Kidney tubule cell (primary cell): Measurements from ENCODE around the gene POLR1H.

Source experiments
- DNase-seq: peaks from one replicate; pipeline ENCODE4 v3.0.0-alpha.2; 2018; ENCODE audit warnings: low spot score

POLR1H gene

DNA sequence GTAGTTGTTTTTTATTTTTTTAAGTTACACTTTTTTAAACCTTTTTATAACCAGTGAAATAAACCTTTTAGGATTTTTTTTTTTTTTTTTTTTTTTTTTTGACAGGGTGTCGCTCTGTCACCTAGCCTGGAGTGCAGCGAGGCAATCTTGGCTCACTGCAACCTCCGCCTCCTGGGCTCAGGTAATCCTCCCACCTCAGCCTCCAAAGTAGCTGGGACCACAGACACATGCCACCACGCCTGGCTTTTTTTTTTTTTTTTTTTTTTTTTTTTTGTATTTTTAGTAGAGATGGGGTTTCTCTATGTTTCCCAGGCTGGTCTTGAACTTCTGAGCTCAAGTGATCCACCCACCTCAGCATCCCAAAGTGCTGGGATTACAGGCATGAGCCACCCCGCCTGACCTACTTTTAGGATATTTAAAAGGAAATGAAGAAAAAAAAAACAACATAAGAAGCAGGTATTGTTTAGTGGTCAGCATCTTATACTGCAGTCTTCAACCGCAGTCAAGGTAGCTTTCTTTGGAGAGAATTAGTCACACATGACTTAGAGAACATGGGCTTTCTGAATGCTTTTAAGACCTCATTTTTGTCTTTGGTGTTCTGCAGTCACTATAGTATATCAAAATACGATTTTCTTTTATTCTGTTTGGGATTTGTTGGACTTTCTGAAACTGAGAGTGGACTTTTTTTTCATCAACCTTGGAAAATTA lies 1.6 kb downstream of the POLR1H start:
- DNase-seq, result peak; percentile 3

DNA sequence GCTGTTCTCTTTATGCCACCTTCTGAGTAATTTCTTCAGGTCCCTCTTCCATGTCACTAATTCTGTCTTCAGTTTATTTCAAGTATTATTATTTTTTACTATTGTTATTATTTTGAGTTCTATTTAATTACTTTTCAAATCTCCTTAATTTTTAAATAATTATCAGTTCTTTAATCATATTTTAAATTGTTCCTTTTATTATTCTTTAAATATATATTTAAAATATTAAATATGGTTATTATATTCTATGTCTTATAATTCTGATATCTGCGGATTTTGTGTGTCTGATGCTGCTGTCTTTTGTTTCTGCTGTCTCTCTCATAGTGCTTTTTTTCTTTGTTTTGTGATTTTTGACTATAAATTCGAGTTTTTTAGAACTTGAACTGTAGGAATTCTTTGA lies 2.2 kb downstream of the POLR1H start:
- DNase-seq, result no peak

DNA sequence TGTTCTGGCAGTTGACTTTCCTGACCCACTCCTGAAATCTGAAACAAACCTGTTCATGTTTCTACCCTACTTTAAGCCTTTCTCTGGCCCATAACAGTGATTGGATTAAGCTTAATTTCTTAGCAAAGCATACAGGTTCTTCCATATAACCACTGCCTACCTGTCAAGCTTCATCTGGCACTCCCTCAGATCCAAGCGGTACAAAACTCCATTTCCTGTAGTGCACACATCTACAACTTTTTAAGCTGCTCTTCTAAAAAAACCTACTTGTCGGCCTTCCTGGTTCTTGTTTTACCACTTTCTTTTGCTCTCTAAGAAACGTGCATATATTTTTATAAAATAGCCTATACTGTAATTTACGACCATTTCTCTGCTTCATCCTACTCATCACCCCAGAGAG lies 5.0 kb downstream of the POLR1H start:
- DNase-seq, result peak; percentile 10

DNA sequence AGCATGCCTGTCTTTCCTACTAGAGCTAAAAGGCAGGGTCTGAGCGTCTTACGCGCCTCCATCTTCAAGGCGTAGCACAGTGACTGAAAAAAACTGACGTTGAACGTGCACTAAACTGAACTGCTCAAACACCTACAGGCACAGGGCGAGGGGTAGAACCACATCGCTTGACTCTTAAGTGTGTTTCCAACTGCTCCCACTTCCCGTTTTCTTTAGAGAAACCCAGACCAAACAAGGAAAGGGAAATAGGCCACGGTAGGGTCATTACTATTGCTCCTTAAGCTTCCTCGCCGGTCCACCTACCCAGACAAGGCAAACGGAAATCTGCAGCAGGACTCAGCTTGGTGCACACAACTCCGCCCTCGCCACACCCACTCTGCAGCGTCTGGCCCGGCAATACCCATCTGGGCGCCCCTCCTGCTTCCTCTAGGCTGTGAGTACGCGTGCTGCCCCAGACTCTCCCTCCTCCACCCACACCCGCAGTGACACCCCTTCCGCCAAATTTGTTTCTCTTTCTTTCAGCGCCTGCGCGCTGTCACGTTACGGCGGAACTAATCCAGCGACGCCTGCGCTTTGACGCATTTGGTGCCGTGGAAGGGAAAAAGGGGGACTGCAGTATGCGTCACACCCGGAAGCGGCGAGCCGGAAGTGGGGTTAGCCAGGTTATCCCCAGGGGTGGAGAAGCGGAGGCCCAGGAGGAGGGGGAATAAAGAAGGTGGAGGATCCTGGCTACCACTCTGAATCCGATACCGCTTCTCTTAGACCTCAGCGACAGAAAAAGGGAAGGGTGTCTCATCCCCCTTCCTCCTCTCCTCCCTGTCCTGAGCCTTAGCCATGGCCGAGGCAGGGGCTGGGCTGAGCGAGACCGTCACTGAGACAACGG lies 5.8 kb downstream of the POLR1H start, which contains the start of gene PPP1R11:
TSS of gene PPP1R11 (plus strand) at position 622 of the 883 bp plus-strand sequence. CDS start at position 835, 213 bp downstream.
- peak; percentile 100 for DNase-seq

DNA sequence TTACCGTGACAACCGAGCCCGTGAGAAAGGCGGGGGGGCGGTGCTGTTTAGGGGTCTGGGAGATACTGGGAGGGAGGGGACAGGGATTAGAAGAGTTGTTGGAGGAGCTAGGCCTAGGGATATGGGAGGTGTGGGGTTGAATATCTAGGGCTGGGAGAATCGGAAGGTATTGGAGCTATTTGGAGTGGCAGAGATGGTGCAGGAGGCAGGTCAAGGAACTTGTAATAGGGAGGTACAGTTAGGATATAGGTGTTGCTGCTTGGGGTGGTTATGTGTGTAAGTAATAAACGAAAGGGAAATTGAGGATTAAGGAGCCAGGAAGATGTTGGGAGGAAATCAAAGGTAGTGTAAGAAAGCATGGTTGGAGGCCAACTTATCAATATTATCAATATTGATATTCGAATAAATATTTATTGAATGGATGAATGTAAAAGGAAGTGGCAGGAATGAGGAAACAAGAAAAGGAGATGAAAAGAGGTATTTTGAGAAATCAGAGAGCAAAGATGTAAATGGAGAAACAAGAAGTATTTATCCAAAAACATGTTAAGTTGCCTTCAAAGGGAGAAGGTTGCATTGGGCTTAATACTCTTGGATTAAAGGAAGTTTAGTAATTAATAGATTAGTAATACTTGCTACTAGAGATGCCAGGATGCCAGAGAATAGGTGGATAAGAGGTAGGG lies 6.5 kb downstream of the POLR1H start:
- no peak for DNase-seq

DNA sequence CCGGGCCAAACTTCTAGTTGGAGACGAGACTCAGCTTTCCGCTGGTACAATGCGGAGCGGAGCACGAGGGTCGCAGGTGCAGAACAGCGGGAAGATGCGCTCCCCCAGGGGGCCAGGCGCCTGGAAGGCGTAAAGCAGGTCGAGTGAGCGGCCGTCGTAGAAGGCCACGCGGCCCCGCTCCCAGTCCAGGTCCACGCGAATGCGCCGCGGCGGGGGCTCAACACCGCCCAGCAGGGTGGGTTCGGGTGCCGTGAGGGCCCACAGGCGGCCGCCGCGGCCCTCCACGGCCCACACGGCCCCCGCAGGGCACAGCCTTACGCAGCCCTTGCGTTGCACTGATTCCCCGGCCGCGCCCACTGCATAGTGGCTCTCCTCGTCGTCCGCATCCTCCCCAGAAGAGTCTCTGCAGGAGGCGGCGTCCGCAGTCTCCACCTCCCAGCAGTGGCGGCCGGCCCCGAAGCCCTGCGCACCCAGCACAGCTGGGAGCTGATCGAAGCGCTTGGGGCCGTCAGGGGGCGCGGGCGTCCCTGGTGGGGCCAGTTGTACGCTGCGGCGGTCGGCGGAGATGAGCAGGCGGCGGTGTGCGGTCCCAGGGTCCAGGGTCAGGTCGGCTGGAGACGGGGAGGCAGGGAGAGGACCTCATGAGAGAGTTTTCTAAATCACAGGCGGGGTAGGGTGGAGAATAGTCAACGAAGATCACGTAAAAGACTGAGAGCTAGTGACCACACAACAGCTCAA lies 10.2 kb downstream of the POLR1H start:
- no peak for DNase-seq

DNA sequence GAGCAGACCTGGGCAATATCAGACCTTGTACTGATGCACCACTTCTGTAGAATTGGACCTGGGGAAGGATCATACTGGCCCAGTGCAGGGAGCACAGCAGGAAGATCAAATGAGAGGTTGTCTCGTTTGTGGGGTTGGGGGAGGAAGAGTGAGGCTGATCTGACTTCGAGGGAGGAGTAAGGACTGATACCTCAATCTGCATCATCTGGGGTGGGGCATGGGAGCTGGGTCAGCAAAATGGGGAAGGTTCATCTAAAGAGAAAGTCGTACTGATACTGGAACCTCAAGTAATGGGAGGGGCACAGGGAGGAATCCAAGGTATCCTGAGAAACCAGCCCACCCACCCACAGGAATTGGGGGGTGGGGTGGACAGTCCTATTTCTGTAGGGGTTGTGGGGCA lies 10.8 kb downstream of the POLR1H start:
- DNase-seq, result no peak

DNA sequence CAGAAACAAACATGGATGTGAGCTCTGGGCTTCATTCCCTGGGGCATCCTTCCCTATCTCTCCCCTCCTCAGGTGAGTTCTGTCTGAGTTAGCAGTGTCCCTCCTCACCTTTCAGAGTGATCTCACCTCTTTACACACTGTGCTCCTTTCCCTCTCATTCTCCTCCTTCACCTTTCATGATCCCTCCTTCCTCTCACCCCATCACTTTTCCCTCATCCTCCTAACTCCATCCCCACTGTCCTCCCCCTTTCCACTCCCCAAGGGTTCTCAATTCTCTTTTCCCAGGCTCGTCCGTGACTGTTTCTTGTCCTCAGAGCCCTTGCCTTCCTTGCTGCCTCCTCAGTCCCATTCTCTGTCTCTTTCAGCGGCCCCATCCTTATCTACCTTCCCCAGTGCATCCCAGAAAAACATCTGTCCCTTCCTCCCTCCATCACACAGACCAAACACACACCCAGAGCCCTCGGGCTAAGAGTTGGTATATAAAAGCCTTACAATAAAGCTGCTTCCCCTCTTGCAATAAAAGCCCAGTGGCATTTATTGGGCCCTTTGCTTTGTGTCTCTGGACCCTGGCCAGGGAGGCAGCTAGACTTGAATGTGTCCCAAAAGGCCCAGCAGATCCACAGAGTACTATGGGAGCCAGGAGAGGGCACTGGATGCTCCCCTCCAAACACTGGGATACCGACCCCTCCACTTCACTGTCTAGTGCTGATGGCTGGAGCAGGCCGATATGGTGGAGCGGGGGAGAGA lies 12.6 kb downstream of the POLR1H start:
- no peak for DNase-seq

DNA sequence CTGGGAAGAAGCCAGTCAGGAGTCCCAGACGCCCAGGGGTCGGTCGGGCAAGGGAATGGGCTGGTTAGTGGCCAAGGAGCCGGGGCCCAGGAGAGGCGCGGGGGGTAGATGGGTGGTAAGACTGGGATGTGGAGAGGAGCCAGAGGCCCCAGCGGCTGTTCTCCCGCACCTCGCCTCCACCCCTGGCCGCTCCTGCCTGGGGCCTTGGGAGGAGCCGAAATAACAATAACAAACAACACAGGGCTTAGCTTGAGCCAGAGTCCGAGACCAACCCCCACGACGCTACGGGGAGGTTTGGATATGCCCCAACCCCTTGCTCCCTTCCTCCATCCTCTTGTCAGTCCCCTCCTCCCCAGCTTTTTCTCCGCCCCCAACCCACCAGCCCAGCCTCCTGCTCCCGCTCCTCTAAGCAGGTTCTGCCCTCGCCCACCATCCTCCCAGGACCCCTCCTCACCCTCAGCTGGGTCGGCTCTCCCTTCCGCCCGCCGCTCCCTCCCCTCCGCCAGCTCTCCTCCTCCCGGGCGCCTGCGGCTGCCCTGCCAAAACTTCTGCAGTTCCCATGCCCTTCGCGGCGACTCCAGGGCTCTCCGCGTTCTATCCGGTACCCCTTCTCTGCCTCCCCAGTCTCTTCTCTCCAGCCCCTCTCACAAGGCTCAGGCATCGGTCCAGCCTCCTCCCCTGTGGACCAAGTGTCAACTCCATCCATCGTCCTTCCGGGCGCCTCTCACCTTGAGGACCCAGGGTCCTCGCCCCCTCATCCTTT lies 13.4 kb downstream of the POLR1H start:
- no peak for DNase-seq

DNA sequence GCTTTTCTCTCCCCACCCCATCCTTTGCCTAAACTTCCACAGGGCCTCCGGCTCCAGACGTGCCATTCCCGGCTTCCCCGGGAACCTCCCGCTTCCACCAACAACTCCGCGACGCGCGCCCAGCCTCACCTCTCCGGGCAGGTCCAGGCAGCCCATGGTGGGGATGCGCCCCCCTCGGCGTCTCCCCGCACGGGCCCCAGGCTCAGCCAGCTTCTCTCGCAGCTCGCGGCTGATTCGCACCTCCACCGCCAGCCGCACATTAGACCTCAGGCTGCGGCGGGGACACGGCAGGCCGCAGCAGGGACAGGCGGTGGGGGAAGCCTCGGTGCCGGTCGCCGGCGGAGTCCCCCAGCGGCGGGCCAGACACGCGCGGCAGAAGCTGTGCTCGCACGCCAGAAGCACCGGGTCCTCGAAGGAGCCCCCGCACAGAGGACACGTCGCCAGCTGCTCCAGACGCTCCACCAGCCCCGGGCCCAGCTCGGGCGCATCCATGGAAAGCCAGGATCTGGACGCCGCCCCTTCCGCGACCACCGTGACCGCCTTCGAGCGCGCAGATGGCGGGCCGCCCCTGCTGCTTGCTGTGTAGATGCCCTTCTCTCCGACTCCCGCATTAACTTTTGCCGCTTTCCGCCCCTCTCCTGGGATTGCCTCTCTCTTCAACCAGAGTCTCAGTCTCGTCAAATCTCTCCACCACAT lies 14.2 kb downstream of the POLR1H start, which contains the start of gene RNF39:
TSS of gene RNF39 (minus strand) at position 676 of the 696 bp plus-strand sequence. CDS start at position 492, 184 bp downstream.
- no peak for DNase-seq

DNA sequence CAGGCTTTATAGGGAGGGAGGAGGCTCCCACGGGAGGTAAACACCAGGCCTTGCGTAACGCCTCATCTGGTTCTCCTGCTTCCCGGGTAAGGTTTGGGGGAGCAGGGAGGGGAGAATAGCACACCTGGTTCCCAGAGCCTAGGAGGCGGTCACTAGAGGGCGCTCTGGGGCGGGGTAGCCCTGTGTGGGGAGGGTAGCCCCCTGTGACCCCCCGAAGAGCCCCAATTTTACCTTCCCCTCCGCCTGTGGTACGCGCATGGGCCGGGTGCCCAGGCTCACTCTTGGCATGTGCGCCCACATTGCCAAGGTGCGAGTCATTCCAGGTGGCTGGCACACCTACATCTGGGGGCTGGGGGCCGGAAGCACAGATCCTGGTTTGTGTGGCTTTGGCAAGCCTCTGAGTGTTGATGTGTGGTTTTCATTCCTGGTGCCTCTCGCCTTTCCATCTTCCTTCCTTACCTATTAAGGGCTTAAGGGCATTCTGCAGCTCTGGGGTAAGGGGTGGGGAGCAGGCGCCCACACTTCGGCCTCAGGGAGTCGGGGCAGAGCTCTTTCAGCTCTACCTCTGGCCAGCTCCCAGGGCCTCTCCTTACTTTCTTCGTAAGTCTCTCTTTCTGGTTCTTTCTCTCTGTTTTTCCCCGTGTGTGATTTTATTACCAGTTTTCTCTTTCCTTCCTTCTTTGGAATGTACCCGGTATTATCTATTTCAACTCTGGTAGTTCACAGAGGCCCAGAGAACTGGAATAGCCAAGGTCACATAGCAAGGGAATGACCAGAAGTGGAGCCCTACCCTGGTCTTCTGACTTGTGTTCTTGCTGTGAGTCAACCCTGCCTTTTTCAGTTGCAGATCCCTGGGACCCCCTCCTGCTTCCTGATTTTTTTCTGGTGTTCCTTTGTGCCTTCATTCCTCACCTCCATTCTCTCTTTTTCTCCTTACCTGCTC lies 15.0 kb downstream of the POLR1H start:
- peak; percentile 74 for DNase-seq

DNA sequence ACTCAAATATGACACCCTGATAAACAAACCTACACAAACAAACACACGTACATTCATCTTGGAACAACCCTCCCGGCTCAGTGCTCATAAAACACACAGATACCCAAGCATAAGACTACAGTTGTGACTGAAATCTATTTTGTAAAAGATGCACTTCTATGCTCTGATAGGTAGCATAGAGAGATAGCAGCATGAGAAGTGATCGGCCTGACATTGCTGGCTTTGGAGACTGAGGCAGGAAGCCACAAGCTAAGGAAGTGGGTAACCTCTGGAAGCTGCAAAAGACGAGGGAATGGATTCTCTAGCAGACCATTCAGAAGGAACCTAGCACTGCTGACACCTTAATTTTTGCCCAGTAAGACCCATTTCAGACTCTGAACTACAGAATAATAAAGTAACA lies 16.2 kb downstream of the POLR1H start:
- DNase-seq, result no peak

DNA sequence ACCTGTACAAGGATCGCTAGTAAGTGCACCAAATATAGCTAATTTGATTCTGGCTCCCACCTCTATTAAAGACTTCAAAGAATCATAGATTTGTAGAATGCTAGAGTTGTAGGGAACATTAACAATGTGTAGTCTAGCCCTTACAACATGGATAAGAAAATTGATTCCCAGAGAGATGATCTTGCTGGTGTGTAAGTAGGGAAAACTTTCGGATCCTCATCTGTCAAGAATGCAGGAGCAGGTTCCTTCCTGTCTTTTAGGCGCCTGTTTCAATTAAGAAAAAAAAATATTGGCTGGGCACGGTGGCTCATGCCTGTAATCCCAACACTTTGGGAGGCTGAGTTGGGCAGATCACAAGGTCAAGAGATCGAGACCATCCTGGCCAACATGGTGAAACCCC lies 26.8 kb downstream of the POLR1H start:
- DNase-seq, result no peak

DNA sequence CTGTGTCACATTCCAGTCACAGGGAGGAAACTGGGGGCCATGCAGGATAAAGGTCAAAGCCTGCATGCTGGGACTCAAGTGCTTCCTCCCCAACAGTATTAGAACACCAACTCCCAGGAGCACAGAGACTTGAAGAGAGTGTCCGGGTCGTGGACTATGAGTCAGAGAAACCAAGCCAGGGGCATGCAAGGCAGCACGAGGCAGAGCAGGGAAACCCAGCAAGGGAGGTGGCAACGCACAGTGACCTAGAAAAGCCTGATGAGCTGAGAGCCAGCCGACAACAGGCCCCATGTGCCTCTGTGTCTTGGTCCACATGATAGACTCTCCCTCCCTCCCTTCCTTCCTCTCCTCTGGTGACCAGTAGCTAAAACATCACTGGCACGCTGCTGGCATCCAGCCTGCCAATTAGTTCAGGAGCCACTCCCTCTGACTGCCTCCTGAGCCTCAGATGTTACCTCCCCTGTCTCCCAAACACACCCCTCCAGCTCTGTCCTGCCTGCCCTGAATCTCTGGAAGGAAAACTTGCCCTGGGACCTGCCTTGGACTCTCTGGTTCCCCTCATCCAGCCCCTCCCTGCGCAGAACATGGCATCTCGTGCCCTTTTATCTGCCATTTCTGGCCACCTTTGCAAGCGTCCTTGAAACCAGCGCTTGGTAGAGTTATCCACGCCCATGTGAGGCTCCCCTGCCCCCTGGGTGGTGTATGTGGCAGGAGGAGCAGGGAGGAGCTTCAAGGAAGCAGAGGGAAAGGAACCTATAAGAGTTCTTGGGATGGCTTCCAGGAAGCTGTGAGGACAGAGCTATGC lies 30.7 kb downstream of the POLR1H start:
- peak; percentile 86 for DNase-seq

DNA sequence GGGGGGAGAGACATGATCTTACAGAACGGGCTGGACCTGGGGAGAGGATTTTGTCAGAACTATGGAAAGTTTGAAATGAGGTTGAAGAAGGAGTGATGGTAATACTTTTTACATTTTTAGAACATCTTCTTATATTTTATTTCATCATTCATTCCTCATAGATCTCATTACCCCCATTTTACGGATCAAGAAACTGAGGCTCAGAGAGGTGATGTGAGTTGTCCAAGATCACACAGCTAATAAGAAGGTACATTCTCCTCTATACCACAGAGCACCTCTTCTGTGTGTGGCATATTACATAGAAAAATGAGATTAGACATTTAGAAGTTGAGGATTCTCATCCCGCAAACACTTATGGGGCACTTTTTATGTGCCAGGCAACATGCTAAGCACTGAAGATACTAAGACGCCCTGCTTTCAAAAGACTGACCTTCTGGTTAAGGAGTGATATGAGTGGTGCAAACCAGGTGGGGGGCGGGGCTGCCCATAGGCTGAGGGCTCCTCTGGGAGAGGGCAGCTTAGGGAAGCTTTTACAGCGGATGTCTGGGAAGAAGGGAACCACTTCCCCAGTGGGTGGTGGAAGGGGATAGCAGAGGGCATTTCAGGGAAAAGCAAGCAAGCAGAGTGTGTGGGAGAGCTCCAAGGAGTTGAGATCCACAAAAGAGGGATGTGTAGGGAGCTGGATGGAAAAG lies 31.9 kb downstream of the POLR1H start:
- no peak for DNase-seq

DNA sequence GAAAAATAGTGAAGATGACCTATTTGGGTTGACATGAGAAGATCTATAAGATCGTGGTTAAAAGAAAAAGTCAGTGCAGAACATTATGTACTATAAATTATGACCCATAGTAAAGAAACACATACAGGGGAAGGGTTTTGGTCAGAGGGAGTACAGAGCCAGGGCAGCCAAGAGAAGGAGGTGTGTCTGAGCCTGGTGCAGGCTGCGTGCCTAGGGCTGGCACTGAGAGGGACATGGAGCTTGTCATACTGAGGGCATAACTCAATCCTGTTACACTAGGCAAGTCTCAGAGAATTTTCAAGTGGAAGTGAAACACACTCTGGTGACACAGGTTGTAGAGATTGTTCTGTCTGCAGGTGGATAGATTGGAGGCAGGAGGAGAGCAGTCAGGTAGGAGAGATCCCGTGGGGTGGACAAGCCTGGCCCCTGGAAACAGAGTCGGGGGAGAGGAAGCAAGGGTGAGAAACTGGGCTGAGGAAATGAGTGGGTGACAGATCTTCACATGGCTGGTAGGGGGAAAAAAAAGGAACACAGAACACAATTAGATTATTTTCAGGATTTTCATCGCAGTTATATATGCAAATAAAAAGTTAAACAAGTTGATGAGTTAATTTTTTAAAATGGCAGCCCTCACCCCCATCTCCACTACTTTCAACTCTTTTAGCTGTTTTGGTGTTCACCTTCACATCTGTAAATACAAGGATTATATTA lies 33.0 kb downstream of the POLR1H start:
- no peak for DNase-seq
